HG03565 (cell line): ENCODE data around the gene SMYD2.

Experiments
- ATAC-seq: cut with Tn5 transposase; IDR thresholded peaks from one replicate; pipeline ENCODE4 v1.9.1; 2021; ENCODE audit warnings: mild to moderate bottlenecking, moderate library complexity; ENCODE audit not compliant: unreplicated experiment

The SMYD2 gene

GRCh38 chr1:214354440-214355148 lies 73.6 kb downstream of the SMYD2 start:
- no peak for ATAC-seq

DNA sequence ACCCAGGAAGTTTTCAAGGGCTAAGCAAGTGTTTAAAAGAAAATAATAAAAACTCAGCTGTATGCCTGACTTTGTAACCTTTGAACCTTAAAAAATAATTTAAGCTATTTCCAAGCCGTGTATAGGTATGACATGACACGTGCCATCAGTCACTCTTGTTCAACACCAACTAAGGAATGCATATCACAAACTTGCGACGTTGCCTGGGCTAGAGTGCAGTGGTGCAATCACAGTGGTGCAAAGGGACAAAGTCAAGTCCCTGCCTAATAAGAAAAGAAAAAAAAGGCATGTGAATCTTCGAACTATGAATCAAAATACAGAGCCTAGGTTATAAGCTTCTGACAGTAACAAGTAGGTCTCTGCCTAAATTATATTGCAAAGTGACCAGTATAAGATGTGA lies 79.2 kb downstream of the SMYD2 start:
- no peak for ATAC-seq

DNA sequence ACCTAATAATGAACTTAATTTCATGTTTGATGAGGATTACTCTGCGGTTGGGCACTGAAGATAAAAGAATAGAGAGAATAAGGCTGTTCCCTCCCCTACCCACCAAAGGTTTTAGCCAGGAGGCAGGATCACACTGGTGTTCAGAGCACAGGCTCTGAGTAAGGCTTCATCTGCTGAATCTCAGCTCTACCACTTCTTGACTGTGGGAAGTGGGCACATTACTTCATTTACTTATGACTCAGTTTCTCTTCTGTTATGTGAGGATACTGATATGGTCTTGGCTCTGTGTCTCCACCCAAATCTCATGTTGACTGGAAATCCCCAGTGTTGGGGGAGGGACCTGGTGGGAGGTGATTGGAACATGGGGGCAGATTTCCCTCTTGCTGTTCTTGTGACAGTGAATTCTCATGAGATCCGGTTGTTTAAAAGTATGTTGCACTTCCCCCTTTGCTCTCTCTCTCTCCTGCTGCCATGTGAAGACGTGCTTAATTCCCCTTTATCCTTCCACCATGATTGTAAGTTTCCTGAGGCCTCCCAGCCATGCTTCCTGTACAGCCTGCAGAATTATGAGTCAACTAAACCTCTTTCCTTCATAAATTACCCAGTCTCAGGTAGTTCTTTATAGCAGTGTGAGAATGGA lies 79.7 kb downstream of the SMYD2 start:
- no peak for ATAC-seq

DNA sequence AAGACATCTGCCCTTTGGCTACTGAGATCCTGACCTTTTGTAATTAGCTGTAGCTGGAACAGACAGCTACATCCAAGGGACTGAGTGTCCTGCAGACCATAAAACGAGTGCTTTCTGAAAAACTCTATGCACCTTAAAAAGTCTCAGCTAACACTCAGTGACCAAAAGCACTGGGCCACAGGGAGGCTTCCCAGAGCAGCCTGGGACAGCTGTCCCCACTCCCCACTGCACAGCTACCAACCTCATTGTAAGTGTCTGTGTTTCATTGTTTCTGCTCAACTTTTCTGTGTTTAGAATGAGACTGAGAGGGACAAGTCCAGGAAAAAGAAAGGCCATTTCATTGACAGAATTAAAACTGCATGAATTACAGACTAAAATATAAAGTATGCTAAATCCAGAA lies 80.7 kb downstream of the SMYD2 start:
- no peak for ATAC-seq

- no peak for ATAC-seq
These were observed 81.4 kb downstream of the SMYD2 start for GRCh38 chr1:214362188-214362882.

DNA sequence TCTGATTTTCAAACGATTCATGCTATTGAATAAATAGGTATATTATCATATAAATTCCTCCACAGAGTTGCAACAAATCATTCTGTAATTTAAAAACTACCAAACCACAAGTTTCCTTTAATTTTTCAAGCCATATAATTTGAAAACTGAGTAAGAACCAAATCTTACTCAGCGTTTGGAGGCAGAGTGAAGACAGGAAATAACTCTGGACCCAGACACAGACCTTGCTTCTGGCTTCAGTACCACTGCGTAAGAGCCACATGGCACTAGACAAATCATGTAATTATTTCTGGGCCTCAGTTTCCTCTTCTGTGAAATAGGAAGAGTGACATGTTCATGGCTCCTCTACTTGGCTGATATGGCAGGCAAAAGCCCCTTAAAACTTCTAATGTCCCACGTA lies 82.4 kb downstream of the SMYD2 start:
- no peak for ATAC-seq

DNA sequence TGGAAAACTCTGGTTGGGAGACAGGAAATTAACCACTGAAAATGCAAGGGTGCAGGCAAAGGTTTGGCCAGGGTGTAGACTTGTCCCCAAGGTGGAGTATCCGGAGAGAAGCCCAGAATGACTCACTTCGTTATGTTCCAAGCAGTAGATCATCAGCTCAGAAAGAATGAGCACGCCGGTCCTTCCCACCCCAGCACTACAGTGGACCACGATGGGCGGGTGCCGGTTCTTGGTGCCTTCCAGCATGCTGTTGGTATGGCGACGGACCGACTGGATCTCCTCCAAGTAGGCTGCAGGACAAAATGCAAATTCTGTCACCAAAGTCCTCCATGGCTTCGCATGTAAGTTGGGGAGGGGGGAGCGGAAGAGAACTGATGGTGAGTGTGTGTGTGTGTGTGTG lies 83.4 kb downstream of the SMYD2 start:
- no peak for ATAC-seq

- no peak for ATAC-seq
These were observed 83.9 kb downstream of the SMYD2 start for GRCh38 chr1:214364786-214365295.

DNA sequence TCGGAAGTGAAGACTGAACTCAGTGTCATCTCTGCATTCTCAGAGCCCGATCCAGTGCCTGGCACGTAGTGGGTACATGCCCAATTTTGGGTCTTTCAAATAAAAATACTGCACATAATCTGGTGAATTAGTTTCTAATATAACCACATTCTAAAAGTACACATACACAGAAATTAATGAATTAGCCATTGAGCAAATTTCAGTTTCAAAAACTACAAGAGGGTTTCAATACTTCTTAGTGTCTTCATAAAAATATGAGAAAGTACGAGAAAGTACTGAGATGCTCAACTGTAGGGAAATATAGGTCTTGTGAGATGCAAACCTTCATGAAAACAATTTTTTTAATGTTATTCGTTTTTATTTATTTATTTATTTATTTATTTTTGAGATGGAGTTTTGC lies 86.9 kb downstream of the SMYD2 start:
- ATAC-seq, result no peak

GRCh38 chr1:214369364-214369763 lies 88.4 kb downstream of the SMYD2 start:
- no peak for ATAC-seq

GRCh38 chr1:214370615-214371014 lies 89.7 kb downstream of the SMYD2 start:
- no peak for ATAC-seq

DNA sequence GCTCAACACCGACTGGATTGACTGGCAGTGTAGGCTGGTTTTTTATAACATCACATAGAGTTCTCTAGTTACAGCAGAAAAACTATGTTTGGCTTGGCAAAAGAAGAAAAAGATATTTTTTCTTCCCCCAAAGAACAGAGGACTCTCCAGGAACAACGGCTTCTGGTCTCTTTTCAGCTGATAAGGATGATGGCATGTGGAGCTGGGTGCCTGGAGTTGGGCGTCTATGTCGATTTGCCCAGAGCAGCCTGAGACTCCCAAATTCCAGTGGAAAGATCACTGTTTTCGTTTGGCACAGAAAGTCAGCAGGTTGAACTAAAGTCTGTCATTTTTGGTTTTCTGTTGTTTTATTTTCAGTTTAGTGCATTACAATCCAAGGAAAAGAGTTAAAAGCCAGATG lies 91.1 kb downstream of the SMYD2 start:
- no peak for ATAC-seq

- no peak for ATAC-seq
These were observed 96.5 kb downstream of the SMYD2 start for GRCh38 chr1:214377485-214377884.

- ATAC-seq, result no peak
These were observed 96.9 kb downstream of the SMYD2 start for GRCh38 chr1:214377886-214378285.

- no peak for ATAC-seq
These were observed 97.5 kb downstream of the SMYD2 start for GRCh38 chr1:214378492-214378891.

DNA sequence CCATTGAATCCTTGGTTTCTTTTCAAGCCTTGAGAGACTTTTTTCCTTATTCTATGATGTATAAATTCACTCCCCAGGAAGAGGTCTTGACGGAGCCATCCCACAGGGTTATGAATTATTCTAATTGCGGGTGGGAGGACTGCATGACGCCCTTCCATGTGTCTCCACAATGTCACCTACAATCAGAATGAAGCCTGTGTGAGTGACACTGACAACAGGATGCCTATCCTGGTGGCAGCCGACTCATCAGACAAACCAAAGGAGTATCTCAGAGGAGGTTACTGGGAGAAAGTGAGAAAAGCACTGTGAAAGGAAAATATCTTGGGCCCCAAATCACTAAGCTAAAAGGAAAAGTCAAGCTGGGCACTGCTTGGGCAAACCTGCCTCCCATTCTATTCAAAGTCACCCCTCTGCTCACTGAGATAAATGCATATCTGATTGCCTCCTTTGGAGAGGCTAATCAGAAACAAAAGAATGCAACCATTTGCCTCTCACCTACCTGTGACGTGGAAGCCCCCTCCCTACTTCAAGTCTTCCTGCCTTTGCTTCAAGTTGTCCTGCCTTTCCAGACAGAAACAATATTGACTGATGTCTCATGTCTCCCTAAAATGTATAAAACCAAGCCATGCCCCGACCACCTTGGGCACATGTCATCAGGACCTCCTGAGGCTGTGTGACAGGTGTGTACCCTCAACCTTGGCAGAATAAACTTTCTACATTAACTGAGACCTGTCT lies 98.4 kb downstream of the SMYD2 start:
- no peak for ATAC-seq

- no peak for ATAC-seq
These were observed 99.4 kb downstream of the SMYD2 start for GRCh38 chr1:214380396-214380795.

DNA sequence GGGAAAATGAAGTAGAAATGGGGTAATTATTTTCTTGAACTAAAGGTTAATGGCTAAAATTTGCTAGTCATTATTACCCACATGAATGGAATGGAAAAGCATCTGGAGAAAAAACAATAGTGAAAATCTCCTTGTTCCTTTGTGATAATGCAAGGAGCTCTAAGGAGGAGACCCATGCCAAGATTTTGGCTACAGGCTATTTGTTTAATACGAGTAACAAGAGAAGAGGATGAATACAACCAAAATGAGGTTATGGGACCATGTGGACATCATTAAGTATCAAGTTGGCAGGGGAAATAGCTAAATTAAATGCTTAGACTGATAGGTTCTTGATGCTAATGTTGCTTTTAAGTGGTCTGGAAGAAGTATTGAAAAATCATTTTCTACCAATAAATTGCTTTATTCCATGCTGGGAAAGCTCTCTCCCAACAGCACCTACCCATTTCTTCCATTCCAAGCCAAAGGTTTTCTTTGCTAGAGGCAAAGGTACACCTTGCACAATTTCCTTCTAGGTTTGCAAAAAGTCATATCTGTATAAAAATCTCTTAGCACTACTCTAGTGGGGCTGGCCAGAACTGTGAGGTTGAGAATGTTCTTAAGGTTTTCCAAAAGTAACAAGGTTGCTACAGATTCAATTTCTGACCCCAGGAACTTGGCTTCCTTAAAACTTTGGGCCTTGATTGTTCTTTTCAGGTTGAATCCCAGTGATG lies 100.2 kb downstream of the SMYD2 start:
- ATAC-seq, result no peak

GRCh38 chr1:214383381-214384372 lies 102.7 kb downstream of the SMYD2 start:
- no peak for ATAC-seq
